Fibroblast of lung (primary cell): ENCODE measurements around the gene ARMH1. TPM values are rescaled to one million over a fixed set of nuclear protein-coding genes. Genes with fewer than 3 reads are reported as not detected.
"Not testable (repeated sequence)": the region's sequence is repeated elsewhere in the genome, so short reads cannot be mapped to it uniquely, and the experiment has no call there.

Experiments used
- DNase-seq, 2 donors: peaks; one replicate each; pipeline versions ENCODE4 v3.0.0 to v3.0.0-alpha.2; 2010; ENCODE audit warnings: low read depth in 2 of 2
- H2AFZ ChIP-seq: 2 replicates; pipeline ENCODE4 v1.5.1; 2012; ENCODE audit warnings: low read length, control low read depth, inconsistent platforms
- H3K27ac ChIP-seq: 2 replicates; pipeline ENCODE4 v1.5.1; 2011; ENCODE audit warnings: low read length, control low read depth; ENCODE audit not compliant: insufficient read depth
- H3K27me3 ChIP-seq: 2 replicates; pipeline ENCODE4 v1.5.1; 2011; ENCODE audit warnings: mild to moderate bottlenecking, low read length; ENCODE audit not compliant: control insufficient read depth, insufficient read depth
- H3K36me3 ChIP-seq: 2 replicates; pipeline ENCODE4 v1.5.1; 2011; ENCODE audit warnings: low read length; ENCODE audit not compliant: control insufficient read depth, insufficient read depth
- H3K4me1 ChIP-seq: 2 replicates; pipeline ENCODE4 v1.5.1; 2011; ENCODE audit warnings: low read length; ENCODE audit not compliant: control insufficient read depth, insufficient read depth; ENCODE audit errors: extremely low read depth
- H3K4me2 ChIP-seq: 2 replicates; pipeline ENCODE4 v1.5.1; 2011; ENCODE audit warnings: low read length, control low read depth; ENCODE audit not compliant: insufficient read depth; ENCODE audit errors: extremely low read depth
- H3K4me3 ChIP-seq, 4 experiments: fragments of 200-600 bp in 1 of 4; sonication (generic) in 1 of 4; replicated peaks in 1 of 4; 2 replicates each; pipeline ENCODE4 v1.5.1; 2011 to 2016; ENCODE audit warnings: low read length in 4 of 4, low read depth in 3 of 4, mild to moderate bottlenecking in 3 of 4, control low read depth in 2 of 4, inconsistent platforms in 1 of 4, mixed read lengths in 1 of 4; ENCODE audit not compliant: insufficient read depth in 1 of 4; ENCODE audit errors: control extremely low read depth in 1 of 4
- H3K79me2 ChIP-seq: 2 replicates; pipeline ENCODE4 v1.5.1; 2012; ENCODE audit warnings: mild to moderate bottlenecking, low read length, inconsistent platforms; ENCODE audit not compliant: control insufficient read depth, insufficient read depth
- H3K9ac ChIP-seq: 2 replicates; pipeline ENCODE4 v1.5.1; 2011; ENCODE audit warnings: mild to moderate bottlenecking, low read length, control low read depth; ENCODE audit not compliant: insufficient read depth
- H3K9me3 ChIP-seq: 2 replicates; pipeline ENCODE4 v1.5.1; 2012; ENCODE audit warnings: low read depth, low read length; ENCODE audit not compliant: control insufficient read depth, insufficient read depth
- H4K20me1 ChIP-seq: 2 replicates; pipeline ENCODE4 v1.5.1; 2011; ENCODE audit warnings: low read length; ENCODE audit not compliant: control insufficient read depth, insufficient read depth; ENCODE audit errors: extremely low read depth
- EZH2 ChIP-seq: IDR thresholded peaks from 2 replicates; pipeline ENCODE4 v1.5.1; 2012; ENCODE audit warnings: low read length, control low read depth, mild to moderate bottlenecking; ENCODE audit errors: missing control alignments
- polyA plus RNA-seq, 2 donors: library from polyadenylated mRNA; depleted of rRNA in 1 of 2; stranded (reverse) in 1 of 2; unstranded in 1 of 2; fragments of >200 nt; gene quantifications; 2 replicates each; pipeline ENCODE4 v1.2.1, GENCODE V29; 2011 to 2012; ENCODE audit warnings: missing spikeins in 1 of 2
- total RNA-seq: library from RNA; depleted of rRNA; stranded (reverse); fragments of >200 nt; gene quantifications from 2 replicates; pipeline ENCODE4 v1.2.1, GENCODE V29; 2014
- TF ChIP-seq, protein P1 (sequence below), 2 donors: IDR thresholded peaks in 1 of 2; conservative IDR thresholded peaks in 1 of 2; 1 replicate in 1 of 2; 2 replicates in 1 of 2; pipeline ENCODE4 v1.5.1; 2011 to 2012; ENCODE audit warnings: low read length in 2 of 2, control low read depth in 1 of 2, inconsistent platforms in 1 of 2, low read depth in 1 of 2, mild to moderate bottlenecking in 1 of 2

Gene ARMH1
- total and polyA plus RNA-seq, 2 donors (not counting 1 experiment from before 2014, with no cell fraction given) = 2.4 to 6.4 TPM

DNA sequence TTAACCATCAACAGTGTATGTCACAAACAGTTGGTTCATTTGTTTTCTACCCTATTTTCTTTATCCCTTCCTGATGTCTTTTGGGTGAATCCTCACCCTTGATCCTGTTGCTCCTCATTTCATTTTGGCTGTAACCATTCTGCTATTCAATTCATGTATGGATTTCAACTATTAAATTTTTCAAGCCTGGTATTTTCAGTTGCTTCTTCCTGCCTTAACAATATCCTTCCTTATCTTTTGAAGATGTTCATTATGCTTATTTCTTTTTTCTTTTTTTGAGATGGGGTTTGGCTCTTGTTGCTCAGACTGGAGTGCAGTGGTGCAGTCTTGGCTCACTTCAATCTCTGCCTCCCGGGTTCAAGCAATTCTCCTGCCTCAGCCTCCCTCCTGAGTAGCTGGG lies 59.3 kb downstream of the ARMH1 start:
- Histone ChIP-seq H4K20me1 (no peaks in the 10 kb centered on the region), H2AFZ (no peak overlapping the region), H3K4me2 (no peak overlapping the region), H3K9me3 (no peaks in the 10 kb centered on the region), H3K9ac (no peak overlapping the region), H3K27ac (no peak overlapping the region), H3K4me3 (no peak overlapping the region), H3K4me1 (peaks cover 2% of the 10 kb centered on the region), H3K27me3 (no peaks in the 10 kb centered on the region), H3K79me2 (no peaks in the 10 kb centered on the region), H3K36me3 (no peaks in the 10 kb centered on the region)
- DNase-seq = no peak
- TF ChIP-seq, protein P1, sequence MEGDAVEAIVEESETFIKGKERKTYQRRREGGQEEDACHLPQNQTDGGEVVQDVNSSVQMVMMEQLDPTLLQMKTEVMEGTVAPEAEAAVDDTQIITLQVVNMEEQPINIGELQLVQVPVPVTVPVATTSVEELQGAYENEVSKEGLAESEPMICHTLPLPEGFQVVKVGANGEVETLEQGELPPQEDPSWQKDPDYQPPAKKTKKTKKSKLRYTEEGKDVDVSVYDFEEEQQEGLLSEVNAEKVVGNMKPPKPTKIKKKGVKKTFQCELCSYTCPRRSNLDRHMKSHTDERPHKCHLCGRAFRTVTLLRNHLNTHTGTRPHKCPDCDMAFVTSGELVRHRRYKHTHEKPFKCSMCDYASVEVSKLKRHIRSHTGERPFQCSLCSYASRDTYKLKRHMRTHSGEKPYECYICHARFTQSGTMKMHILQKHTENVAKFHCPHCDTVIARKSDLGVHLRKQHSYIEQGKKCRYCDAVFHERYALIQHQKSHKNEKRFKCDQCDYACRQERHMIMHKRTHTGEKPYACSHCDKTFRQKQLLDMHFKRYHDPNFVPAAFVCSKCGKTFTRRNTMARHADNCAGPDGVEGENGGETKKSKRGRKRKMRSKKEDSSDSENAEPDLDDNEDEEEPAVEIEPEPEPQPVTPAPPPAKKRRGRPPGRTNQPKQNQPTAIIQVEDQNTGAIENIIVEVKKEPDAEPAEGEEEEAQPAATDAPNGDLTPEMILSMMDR (conservative IDR thresholded peaks at IDR 0.05 in 1 of 2, IDR thresholded peaks at IDR 0.05 in 1 of 2; ENCODE audit: low read depth in 1 of 2, low read length in 2 of 2) = no peak
- TF ChIP-seq EZH2 = no peak

DNA sequence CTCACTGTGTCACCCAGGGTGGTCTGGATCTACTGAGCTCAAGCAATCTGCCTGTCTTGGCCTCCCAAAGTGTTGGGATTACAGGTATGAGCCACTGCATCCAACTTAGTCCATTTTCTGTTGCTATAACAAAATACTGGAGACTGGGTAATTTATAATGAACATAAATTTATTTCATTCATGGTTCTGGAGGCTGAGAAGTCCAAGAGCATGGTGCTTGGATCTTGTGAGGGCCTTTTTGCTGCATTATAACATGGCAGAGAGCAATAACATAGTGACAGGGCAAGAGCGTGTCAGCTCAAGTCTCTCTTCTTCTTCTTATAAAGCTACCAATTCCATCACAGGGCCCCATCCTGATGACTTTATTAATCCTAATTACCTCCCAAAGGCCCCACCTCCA lies 61.5 kb downstream of the ARMH1 start:
- Histone ChIP-seq H3K4me2 (no peak overlapping the region), H3K36me3 (no peaks in the 10 kb centered on the region), H3K27ac (no peak overlapping the region), H3K9ac (no peak overlapping the region), H4K20me1 (no peaks in the 10 kb centered on the region), H3K4me1 (peaks cover 4% of the 10 kb centered on the region), H3K27me3 (no peaks in the 10 kb centered on the region), H3K4me3 (no peak overlapping the region), H3K79me2 (peaks cover 13% of the 10 kb centered on the region), H2AFZ (no peak overlapping the region), H3K9me3 (no peaks in the 10 kb centered on the region)
- no peak for DNase-seq
- TF ChIP-seq, protein P1 (conservative IDR thresholded peaks at IDR 0.05 in 1 of 2, IDR thresholded peaks at IDR 0.05 in 1 of 2; ENCODE audit: low read depth in 1 of 2, low read length in 2 of 2) = no peak
- no peak for TF ChIP-seq EZH2

DNA sequence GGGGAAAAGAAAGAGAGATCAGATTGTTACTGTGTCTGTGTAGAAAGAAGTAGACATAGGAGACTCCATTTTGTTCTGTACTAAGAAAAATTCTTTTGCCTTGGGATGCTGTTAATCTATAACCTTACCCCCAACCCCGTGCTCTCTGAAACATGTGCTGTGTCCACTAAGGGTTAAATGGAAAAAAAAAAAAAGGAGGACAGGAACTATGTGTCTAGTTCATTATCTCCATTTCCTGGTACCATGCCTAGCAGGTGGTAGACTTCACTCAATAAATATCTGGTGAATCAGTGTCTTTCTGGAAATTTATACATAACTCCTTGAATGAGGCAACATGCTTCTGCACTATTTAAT lies 64.4 kb downstream of the ARMH1 start:
- Histone ChIP-seq H3K4me3 (peak overlapping the region; percentile 72 to 88 (median 86)), H3K9ac (peak overlapping the region; percentile 61), H3K4me1 (peaks cover 12% of the 10 kb centered on the region), H3K27ac (peak overlapping the region; percentile 81), H3K4me2 (peak overlapping the region; percentile 97), H2AFZ (peak overlapping the region; percentile 88), H3K79me2 (peaks cover 35% of the 10 kb centered on the region)
- not testable (repeated sequence) for H3K36me3 ChIP-seq, H3K27me3 ChIP-seq, H4K20me1 ChIP-seq, H3K9me3 ChIP-seq, DNase-seq
